Fibroblast of the aortic adventitia (primary cell): ENCODE measurements around the gene TMPO. TPM values are rescaled to one million over a fixed set of nuclear protein-coding genes. Genes with fewer than 3 reads are reported as not detected.

Experiments used
- DNase-seq: peaks from one replicate; pipeline ENCODE4 v3.0.0-alpha.2; 2010; ENCODE audit warnings: low read depth
- H3K4me3 ChIP-seq: 2 replicates; pipeline ENCODE4 v1.5.1; 2011; ENCODE audit warnings: low read depth, mild to moderate bottlenecking, control low read depth, low read length, moderate library complexity
- CTCF ChIP-seq: IDR thresholded peaks from 2 replicates; pipeline ENCODE4 v1.5.1; 2011; ENCODE audit warnings: mild to moderate bottlenecking, low read length, control low read depth, inconsistent platforms; ENCODE audit not compliant: insufficient read depth
- total RNA-seq: library from RNA; depleted of rRNA; stranded (reverse); fragments of >200 nt; gene quantifications from 2 replicates; pipeline ENCODE4 v1.2.3, GENCODE V29; 2012; ENCODE audit warnings: low replicate concordance

Gene TMPO
- total RNA-seq, 1 donor, result 130 TPM

- H3K4me3 ChIP-seq, result no peak overlapping the region
- no peak for TF ChIP-seq CTCF
- no peak for DNase-seq
These were observed 64.0 kb downstream of the TMPO start for GRCh38 chr12:98579347-98579746.

- DNase-seq, result no peak
- H3K4me3 ChIP-seq, result no peak overlapping the region
- no peak for TF ChIP-seq CTCF
These were observed 64.4 kb downstream of the TMPO start for GRCh38 chr12:98579835-98580234.

DNA sequence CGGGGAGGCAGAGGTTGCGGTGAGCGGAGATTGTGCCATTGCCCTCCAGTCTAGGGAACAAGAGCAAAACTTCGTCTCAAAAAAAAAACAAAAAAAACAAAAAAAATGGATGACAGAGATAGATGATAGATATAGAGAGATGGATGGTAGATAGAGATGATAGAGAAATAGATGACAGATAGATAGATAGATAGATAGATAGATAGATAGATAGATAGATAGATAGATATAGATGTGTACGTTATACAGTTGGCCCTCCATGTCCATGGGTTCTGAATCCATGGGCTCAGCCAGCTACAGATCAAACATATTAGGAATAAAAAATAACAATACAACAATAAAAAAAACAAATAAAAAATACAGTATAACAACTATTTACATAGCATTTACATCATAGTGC lies 65.3 kb downstream of the TMPO start:
- no peak for TF ChIP-seq CTCF
- H3K4me3 ChIP-seq, result no peak overlapping the region
- DNase-seq, result no peak

- TF ChIP-seq CTCF, result no peak
These were observed 65.7 kb downstream of the TMPO start for GRCh38 chr12:98581101-98581500.

GRCh38 chr12:98582093-98582492 lies 66.7 kb downstream of the TMPO start:
- no peak for TF ChIP-seq CTCF
- no peak for DNase-seq
- no peak overlapping the region for H3K4me3 ChIP-seq

More at GRCh38 chr12:98581101-98581500, 65.7 kb downstream of the TMPO start:
- DNase-seq, result no peak
- no peak overlapping the region for H3K4me3 ChIP-seq

DNA sequence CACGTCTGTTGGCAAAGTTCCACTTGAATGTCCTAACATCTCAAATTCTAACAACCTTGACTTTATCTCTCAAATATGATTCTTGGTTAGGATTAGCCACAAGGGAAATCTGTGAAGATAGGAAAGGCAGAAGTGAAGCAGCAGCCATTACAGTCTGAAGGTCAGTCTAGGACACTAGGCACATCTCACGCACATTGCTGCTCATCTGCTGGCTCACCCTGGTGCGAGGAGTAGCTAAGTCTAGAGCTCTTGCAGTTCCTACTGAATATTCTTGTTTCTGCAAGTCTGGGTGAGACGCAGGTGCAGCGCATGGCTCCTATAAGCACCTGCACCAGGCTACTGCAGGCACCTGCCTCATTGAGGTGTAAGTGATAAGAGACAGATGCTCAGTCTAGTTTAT lies 71.7 kb downstream of the TMPO start:
- no peak for TF ChIP-seq CTCF
- H3K4me3 ChIP-seq, result no peak overlapping the region
- no peak for DNase-seq

- H3K4me3 ChIP-seq, result no peak overlapping the region
- TF ChIP-seq CTCF, result no peak
- DNase-seq, result no peak
These were observed 75.8 kb downstream of the TMPO start for GRCh38 chr12:98591209-98591608.
